GM19035 (cell line): Measurements from ENCODE around the gene ZNF22.

Experiments
- ATAC-seq: cut with Tn5 transposase; IDR thresholded peaks from one replicate; pipeline ENCODE4 v1.9.1; 2021; ENCODE audit not compliant: unreplicated experiment

The ZNF22 gene

DNA sequence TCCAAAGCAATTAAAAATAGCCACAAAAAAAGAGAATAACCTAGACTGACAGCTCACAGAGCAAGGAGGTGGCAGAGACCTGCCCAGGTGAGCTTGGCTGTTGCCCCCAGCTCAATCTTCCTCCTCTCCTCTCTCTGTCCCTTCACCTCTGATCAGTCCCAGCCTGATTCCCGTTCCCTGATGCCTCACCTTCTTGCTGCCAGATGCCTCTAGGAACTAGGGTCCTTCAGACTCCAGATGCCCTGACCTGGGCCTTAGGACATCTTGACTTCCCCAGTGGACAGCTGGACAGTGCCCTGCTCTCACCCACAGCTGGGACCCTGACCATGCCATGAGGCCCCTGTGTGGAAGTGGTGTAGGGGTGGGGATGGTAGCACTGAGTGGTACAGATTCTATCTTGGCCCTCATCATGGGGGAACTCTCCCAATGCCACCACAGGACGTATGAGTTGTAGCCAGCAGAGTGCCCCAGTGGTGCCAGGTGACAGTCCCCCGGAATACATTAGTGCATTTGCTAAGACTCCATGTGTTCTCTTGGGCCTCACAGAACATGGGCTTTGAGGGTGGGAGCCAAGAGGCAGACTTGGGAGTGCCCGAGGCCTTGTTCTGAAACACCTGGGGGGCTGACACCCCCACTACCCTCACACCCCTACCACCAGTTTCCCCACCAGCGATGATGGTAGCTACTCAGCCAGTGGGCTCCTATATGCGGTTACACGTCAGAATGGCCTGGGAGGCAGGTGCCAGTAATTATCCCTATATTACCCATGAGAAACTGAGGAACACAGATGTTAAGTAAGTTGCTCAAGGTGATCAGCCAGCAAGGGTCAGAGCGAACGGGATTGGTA is 24.1 kb upstream of the ZNF22 start:
- ATAC-seq = no peak

DNA sequence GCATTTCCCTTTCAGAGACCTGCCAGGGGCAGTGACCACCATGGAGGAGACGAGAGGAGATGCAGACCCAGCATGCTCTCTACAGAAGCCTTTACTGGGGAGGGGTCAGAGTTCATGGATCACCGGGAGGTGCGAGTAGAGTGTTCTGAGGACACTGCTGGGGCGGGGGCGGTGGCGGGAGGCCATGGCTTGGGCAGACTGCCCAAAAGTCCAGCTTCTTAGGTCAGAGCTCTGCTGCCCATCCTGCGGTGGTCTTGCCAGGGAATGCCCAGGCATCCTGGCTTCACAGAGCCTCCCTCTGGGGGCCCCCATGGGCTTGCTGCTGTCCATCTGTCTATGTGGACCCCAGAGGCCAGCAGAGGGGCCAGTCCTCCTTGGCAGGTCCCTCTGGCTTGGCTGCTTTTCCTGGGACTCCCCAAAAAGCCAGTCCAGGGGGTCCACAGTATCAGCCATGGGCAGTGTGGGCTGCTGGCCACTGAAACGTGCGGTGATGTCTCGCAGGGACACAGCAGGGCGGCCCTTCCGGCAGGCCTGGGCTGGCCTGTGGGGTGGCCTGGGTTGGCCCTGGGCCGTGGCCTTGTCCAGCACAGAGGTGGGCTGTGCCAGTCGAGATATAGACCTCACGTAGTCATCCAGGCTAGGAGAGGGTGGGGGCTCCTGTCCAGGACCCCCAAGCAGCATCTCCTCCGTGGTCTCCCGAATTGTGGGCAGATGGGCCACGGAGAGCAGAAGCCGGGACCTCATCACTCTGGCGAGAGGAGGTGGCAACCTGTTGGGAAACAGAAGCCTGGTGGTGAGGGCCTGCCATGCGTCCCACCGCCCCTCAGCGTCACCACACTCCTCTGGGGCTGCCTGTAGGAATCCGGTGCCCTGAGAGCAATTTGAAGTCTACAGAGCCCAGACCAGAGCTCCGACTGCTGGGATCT is 23.2 kb upstream of the ZNF22 start:
- no peak for ATAC-seq

DNA sequence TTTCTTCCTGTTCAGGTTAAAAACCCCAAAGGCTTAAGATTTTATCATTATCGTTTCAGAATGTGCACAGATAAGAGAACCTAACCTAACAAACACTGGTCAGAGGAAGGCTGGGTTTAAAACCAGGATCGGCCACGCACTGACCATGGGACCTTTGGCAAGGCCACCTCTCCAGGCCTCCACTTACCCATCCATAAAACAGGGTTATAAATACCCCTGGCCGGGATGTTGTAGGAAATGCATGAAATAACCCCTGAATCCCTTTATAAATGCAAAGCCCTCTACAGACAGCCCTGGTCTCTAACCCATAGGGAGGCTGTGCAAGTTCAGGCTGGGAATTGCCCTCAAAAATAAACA is 22.5 kb upstream of the ZNF22 start:
- ATAC-seq = no peak

DNA sequence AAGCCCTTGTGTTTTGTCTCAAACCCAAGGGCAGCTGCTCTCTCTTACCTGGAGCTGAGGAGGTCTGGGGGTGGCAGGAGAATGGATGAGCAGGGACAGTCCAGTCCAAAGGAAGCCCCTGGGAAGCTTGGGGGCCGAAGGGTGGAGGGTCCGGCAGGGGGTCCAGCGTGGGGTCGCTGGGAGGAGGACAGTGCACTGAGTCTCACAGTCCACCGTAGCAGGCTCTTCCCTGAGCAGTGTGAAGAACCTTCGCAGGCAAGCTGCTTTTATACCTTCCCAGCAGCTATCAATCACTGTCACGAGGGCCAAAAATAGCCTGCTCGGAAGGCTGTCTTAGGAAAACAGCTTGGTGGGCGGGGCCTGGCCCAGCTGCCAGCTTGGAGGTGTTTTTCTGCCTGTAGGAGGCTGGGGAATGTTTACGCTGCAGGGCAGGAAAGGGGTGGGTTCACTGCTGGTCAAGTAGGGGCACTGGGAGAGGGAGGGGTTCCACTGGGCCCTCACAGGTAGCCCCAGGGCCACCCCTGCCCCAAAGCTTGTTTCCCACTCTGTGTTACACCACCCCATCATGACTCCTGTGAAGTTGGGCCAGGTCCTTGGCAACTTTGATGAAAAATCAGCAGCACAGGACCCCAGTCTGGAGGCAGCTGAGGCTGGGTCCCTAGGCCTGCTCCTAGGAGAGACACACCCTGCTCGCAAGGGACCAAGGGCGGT is 22.0 kb upstream of the ZNF22 start, which contains the start of gene DEPP1:
TSS of gene DEPP1 (minus strand) at position 240 of the 711 bp plus-strand sequence. CDS start 779 bp downstream, outside the sequence.
- ATAC-seq = no peak

DNA sequence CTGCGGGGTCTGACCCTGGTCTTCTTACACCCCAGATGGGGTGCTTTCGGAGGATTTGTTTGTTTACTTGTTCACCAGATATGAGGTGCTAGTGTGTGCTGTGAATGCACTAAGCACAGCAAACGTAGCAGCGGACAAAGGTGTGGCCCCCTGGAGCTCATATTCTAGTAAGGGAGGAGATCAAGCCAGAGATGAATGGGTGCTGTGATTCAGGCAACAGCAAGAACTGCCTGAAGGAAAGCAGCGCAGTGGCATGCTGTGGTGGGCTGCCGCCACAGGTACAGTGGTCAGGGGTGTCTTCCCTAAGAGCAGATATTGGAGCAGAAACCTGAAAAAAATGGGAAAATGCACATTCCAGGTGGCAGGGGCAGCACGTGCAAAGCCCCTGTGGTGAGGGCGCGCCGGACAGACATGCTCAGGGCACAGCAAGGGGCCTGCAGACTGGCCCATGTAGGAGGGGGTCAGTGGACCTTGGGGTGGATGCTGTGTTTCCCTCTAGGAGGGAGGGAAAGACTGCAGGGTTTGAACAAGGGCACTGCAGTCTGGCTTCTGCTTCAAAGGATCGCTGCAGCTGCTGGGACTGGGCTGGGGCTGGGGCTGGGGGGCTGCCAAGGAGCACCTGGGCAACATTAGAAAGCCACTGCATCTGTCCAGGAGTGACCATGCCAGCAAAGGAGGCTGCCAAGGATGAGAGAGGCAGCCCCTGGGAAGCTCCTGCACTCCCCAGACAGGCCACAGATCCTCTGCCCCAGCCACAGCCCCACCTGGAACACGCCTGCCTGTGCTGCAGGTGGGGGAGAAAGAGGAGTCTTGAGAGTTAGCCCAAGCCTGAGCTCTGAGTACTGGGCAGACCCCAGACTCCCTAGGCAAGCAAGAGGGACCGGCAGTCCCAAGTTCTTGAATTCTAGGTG is 21.2 kb upstream of the ZNF22 start:
- no peak for ATAC-seq

DNA sequence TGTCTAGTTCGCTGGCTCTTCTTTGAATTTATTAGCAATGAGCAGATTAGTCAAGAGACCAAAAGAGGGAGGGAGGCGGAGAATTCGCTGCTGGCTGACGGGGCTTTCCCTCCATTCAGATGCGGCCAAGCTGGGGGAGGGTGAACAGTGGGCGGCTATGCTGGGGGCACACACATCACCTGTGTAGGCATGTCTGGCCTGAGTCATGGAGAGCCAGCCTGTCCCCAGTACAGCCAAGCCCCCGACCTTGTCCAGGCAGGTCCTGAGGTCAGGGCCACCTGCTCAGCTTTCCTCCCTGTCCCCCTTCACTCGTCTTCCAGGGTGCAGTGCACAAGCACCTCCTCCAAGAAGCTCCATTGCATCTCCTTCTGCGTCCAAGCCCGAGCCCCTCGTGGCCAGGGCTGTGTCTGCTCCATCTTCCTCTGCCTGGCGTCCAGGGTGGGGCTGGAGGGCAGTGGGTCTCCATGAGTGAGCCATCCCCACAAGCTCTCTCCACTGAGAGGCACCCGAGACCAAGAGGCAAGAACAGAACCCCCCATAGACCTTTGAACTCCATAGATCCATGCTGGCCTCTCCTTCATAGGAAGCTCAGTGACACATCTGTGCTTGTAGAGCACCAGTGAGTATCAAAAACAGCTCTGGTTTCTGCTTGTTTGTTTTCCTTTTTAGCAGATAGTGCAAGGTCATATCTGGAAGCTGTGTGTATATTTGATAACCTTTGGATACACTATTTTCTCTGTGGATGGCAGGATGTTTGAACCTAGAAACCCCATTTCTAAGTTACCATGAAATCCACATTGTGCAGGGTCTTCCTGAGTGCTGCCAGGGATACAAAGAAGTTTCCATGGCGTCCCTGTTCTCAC is 20.2 kb upstream of the ZNF22 start:
- no peak for ATAC-seq

DNA sequence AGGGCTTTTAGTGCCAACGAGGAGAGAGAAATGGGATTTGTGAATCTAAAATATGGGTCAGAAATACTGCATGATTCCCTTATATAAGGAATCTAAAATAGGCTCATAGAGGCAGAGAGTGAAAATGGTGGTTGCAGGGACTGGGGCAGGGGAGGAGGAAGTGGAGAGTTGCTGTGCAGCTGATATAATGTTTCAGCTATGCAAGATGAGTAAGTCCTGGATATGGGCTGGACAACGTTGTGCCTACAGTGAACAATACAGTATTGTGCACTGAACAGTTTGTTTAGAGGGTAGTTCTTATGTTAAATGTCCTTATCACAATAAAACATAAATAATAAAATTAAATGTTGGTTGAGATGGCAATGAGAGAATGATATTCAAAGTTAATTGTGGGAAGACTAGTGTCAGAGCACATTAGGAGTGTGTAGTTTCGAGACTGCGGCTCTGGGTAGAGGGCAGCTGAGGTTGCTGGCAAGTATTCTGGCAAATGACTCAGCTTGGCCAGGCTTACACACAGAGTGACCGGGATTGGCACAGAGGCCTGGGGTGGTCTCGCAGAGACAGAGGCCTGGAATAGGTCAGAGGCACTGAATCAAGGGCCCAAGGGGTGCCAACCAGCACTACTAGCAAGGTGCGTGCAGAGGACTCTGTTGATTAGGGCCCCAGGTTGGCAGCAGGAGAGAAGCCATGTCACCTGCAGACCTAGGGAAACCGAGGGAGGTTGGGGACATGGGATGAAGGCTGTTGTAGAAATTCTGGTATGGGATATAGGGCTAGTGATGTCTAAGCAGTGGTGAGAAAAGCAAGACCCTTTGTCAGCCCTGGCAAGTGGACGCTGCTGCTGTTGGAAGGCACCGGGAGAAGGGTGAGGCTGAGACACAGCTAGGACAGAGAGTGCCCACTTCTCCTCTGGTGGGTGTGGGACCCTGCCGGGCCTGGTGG is 19.3 kb upstream of the ZNF22 start:
- ATAC-seq = no peak

DNA sequence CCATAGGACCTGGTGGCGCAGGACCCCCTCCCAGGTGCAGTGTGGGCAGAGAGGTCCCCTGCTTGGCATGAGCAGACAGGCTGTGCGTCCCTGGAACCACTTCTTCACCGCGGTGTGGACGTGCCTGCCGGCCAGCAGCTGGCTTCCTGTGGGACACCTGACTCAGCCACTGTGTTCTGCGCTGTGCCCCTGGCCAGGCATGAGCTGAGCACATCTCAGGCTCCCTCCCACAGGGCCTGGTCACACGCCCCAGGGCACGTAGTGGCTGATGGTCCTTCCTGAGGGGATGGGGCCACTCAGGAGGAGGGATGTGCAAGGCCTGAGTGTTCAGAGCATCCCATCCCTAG is 18.6 kb upstream of the ZNF22 start:
- ATAC-seq = no peak

DNA sequence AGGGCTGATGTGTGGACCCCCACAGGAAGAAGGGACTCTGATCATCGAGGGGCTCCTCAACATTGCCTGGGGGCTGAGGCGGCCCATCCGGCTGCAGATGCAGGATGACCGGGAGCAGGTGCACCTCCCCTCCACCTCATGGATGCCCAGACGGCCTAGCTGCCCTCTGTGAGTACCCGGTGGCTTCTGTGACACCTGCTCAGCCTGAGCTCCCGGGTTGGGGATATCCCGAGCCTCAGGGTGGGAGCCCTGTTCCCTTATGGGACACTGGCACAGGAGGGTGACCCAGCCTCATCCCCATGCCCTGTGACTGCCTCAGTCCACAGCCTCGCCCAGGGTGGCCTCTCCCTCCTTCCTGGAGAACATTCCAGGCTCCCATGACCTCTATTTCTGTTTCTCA is 18.2 kb upstream of the ZNF22 start:
- ATAC-seq = no peak

DNA sequence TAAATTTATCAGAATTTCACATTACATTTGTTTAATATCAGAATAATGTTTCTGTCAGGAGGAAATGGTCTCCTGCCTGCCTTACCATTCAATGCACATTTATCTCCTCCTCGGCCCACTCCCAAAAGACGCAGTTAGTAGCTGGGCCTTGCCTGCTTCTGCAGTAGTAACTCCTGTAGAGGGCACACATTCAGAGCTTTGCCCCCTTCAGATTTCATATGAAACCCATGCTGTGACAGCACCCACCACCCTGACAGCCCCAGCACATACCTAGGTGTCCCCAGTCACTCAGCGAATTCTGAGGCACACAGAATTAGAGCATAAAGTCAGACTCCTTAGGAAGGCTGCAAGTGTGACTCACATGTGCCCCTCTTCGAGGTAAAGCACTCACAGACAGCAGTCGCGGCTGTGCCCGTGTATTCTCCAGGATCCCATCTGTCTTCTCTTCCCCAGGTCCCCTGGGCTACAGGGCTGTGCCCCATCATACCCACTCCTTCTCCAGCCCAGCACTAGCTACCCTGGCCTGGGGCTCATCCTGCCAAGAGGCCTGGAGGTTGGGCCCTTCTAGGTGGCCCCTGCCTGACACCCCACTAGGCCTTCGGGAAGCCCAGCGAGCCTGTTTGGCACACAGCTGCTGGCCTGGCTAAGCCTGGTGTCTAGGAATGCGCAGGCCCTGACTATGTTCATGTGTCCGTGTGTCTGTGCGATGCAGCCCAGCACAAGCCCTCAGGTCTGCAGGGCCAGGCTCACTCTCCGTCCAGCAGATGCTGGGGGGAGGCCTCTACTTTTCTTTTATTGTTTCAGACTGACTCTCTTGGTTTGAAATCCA is 17.4 kb upstream of the ZNF22 start:
- ATAC-seq = no peak

DNA sequence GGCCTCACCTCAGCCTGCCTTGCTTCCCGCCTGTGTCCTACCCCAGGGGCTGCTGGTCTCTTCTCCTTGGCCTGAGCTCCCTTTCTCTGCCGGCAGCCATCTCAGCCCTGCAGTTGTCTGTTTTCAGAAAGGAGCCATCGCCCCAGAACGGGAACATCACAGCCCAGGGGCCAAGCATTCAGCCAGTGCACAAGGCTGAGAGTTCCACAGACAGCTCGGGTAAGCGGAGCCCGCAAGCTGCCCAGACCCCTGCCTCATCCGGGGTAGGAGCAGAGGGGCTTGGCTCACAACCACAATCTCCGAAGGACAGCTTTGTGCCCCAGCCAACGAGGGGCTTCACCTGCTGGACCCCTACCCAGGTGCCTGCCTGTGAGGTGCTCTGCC is 16.8 kb upstream of the ZNF22 start:
- ATAC-seq = no peak

DNA sequence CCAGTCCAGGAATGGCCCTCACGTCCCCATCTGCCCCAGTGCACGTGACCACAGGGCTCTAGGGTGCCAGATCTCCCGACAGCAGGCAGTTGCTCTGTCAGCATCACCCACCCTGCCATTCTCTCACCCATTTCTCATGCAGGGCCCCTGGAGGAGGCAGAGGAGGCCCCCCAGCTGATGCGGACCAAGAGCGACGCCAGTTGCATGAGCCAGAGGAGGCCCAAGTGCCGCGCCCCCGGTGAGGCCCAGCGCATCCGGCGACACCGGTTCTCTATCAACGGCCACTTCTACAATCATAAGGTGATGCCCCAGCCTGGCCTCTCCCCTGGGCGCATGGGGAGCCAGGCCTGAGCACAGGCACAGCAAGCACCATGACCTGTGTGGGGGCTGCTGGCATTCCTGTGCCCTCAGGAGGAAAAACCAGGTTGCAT is 16.0 kb upstream of the ZNF22 start:
- no peak for ATAC-seq

DNA sequence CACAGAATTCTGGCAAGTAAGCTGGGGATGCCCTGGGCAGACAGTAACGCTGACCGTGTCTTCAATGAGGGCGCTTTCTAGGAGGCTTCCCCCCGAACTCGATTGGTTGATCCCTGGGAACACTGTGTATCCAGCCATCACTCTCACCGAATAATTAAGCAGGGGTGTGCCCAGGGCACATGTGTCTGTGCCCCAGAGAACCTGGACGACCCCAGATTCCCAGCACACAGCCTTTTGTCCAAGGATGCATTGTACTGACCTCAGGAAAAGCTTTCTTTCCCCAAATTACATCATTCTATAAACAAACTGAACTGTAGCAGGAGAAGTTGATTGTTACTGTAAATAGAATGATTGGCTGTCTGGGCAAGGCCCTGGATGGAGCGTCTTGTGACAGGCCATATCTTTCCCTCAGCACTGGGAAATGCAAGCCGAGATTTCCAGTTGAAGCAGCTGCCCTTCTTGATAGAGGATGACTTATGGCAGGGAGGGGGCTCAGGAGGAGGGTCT is 15.5 kb upstream of the ZNF22 start:
- ATAC-seq = no peak

DNA sequence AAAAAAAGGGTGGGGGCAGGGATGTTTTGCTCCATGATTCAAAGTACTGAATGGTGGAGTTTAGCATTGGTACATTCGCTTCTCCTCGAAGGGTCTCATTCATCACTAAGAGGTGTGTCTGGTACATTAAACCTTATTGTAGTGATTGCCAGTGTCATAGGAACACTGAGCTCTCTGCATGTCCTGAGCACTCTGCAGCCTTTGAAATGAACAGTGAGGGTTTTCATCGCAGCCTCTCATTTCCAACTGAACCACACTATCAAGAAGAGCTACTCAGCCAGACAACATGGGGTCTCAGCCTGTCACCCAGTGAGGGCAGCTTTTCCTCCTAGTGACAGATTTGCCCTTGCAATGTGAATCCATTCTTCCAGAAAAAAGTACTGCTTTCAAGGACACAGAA is 14.5 kb upstream of the ZNF22 start:
- no peak for ATAC-seq

DNA sequence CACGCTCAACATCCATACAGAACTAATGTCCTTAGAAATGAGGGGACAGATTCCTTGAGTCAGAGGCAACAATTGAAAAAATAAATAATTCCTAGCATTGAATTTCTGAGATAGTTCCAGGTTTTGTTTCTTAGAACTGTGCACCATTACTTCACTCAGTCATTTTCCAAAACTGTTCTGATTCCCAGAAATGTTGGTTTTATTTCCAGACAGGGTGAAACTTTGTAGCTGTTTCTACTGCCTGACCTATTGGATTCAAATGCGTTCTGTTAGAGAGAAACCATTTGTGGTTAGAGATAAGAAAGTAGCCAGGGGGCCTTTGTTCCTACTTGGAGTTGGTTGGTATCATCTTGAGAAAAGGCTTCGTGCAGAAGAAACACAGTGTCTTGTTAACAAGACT is 14.1 kb upstream of the ZNF22 start:
- no peak for ATAC-seq

DNA sequence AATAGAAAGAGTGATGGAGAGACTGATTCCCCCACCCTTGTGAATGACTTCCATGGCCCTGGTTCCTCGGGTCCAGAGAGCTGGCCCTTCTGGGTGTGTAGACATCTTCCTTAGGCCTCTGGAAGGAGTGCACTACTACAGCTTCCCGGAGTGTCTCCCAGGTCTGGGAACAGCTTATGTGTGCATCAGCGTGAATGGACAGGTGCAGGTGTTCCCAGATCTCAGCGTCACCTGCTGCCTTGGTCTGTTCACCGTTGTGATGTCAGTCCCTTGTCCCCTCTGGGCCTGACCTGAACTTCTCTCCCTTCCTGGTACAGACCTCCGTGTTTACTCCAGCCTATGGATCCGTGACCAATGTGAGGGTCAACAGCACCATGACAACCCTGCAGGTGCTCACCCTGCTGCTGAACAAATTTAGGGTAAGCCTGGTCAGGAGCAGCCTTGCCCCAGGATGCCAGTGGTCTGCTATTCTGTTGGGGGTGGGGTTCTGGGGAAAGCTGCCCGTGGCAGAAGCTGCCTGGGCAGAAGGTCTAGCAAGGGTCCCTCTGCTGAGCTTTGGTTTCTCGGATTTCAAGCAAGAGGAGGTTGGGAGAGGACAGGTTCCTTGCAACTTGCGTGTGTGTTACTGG is 11.7 kb upstream of the ZNF22 start:
- ATAC-seq = no peak
